Measurements from ENCODE around the gene IL1A.

The IL1A gene

GRCh38 chr2:112772911-112773475 lies 11.3 kb downstream of the IL1A start:
- no peak for ATAC-seq (ENCODE audit: low read depth)
- Mint-ChIP-seq H3K27ac (no peak overlapping the region), H3K9me3 (peaks cover 2% of the 10 kb centered on the region), H3K4me3 (no peak overlapping the region), H3K27me3 (peaks cover 4% of the 10 kb centered on the region), H3K4me1 (peaks cover 10% of the 10 kb centered on the region), H3K36me3 (no peaks in the 10 kb centered on the region)
- DNase-seq (ENCODE audit: low spot score in 2 of 2): no peak

GRCh38 chr2:112772322-112772721 lies 12.0 kb downstream of the IL1A start:
- Mint-ChIP-seq H3K36me3 (no peaks in the 10 kb centered on the region), H3K27me3 (peaks cover 4% of the 10 kb centered on the region), H3K27ac (no peak overlapping the region), H3K9me3 (peaks cover 2% of the 10 kb centered on the region), H3K4me3 (no peak overlapping the region), H3K4me1 (peaks cover 12% of the 10 kb centered on the region)
- no peak for DNase-seq (ENCODE audit: low spot score in 2 of 2)
- no peak for ATAC-seq (ENCODE audit: low read depth)

DNA sequence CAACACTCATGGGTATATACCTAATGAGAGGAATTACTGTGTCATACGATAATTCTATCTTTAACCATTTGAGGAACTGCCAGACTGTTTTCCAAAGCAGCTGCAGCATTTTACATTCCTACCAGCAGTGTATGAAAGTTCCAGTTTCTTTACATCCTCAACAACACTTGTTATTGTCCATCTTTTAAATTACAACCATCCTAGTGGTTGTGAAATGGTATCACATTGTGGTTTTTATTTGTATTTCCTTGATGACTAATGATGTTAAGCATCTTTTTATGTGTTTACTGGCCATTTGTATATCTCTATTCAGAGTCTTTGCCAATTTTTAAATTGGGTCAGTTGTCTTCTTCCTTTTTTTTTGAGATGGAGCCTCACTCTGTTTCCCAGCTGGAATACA lies 15.9 kb downstream of the IL1A start:
- no peaks in the 10 kb centered on the region for H3K27me3 Mint-ChIP-seq
- no peaks in the 10 kb centered on the region for H3K9me3 Mint-ChIP-seq
- peaks cover 20% of the 10 kb centered on the region for H3K4me1 Mint-ChIP-seq
- no peaks in the 10 kb centered on the region for H3K36me3 Mint-ChIP-seq
- DNase-seq (ENCODE audit: low spot score in 2 of 2) (no peak), ATAC-seq (ENCODE audit: low read depth) (no peak)
- no peak overlapping the region for H3K27ac Mint-ChIP-seq
- no peak overlapping the region for H3K4me3 Mint-ChIP-seq

- no peaks in the 10 kb centered on the region for H3K27me3 Mint-ChIP-seq
- DNase-seq (ENCODE audit: low spot score in 2 of 2) (no peak), ATAC-seq (ENCODE audit: low read depth) (no peak)
- no peak overlapping the region for H3K27ac Mint-ChIP-seq
- H3K36me3 Mint-ChIP-seq: no peaks in the 10 kb centered on the region
- no peaks in the 10 kb centered on the region for H3K9me3 Mint-ChIP-seq
- peaks cover 21% of the 10 kb centered on the region for H3K4me1 Mint-ChIP-seq
- H3K4me3 Mint-ChIP-seq: peak overlapping the region; percentile 21
These were observed 16.5 kb downstream of the IL1A start for GRCh38 chr2:112767693-112768330.

DNA sequence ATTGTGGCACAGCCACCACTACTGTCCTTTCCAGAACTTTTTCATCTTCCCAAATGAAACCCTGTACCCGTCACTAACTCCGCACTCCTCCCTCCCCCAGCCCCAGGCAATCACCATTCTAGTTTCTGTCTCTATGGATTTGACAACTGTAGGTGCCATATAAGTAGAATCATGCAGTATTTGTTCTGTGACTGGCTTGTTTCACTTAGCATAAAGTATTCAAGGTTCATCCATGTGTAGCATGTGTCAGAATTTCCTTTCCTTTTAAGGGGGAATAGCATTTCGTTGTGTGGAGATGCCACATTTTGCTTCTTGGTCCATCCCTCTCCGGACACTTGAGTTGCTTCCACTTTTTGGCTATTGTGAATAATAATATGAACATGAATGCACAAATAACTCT lies 19.0 kb downstream of the IL1A start:
- H3K36me3 Mint-ChIP-seq: no peaks in the 10 kb centered on the region
- ATAC-seq (ENCODE audit: low read depth) (no peak), DNase-seq (ENCODE audit: low spot score in 2 of 2) (no peak)
- no peaks in the 10 kb centered on the region for H3K9me3 Mint-ChIP-seq
- H3K27me3 Mint-ChIP-seq: no peaks in the 10 kb centered on the region
- H3K4me1 Mint-ChIP-seq: peaks cover 16% of the 10 kb centered on the region
- H3K27ac Mint-ChIP-seq: no peak overlapping the region
- H3K4me3 Mint-ChIP-seq: peak overlapping the region; percentile 91

DNA sequence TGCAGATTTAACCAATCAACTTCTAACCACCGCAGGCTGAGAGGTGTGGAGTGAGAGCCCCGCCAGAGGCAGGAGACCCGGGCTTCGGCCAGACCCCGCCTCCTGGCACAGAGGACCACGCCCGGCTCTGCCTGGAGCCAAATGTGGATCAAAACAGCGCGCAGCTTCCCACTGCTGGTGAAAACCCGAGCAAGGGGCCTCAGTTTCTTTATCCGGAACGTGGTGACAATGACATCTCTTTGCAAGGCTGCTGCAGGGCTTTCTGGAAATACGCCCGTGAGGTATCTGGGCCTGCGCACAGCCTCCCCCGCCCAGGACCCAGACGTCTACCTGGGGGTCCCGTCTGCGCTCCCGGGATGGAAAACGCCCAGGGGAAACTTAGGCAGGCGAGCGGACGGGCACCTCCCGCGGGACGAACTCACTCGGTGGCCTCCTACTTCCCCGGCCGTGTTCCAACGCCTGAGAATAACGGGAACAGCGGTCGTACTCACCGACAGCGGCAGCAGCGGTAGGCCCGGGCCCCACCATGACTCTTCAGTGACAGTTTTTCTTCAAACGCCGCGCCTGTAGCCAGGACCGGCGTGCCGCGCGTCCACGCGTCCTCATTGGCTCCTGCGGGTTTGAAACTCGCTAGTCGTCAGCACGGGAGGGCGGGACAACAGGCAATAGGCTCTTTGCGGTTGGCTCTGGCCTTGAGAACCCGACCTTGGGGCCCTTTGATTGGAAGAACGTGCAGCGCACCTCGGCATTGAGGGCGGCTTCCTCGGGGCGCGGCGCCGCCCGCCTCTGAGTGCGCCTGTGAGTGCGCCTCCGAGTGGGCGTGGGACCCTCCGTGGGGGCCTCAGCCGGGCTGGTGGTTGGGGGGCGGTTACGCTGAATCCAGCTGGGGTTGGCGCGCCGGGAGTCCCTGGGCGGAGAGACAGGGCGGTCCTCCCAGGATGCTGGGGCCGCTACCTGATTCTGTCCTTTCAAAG lies 19.9 kb downstream of the IL1A start, which contains the start of gene CKAP2L:
TSS of gene CKAP2L (minus strand) at position 539 of the 974 bp plus-strand sequence. CDS start at position 528, 11 bp downstream.
- no peaks in the 10 kb centered on the region for H3K36me3 Mint-ChIP-seq

GRCh38 chr2:112762276-112762675 lies 22.0 kb downstream of the IL1A start:
- Mint-ChIP-seq H3K27me3 (no peaks in the 10 kb centered on the region), H3K4me1 (peaks cover 14% of the 10 kb centered on the region)

More for the DNA sequence above, 19.9 kb downstream of the IL1A start, which contains the start of gene CKAP2L:
- Mint-ChIP-seq H3K4me3 (peak within 1 kb of the TSS; percentile 91), H3K27ac (peak within 1 kb of the TSS; percentile 80), H3K4me1 (peaks cover 16% of the 10 kb centered on the region), H3K9me3 (no peaks in the 10 kb centered on the region), H3K27me3 (no peaks in the 10 kb centered on the region)
- ATAC-seq (ENCODE audit: low read depth) (peak; percentile 98), DNase-seq (ENCODE audit: low spot score in 2 of 2) (peak; percentile 85 to 89)

DNA sequence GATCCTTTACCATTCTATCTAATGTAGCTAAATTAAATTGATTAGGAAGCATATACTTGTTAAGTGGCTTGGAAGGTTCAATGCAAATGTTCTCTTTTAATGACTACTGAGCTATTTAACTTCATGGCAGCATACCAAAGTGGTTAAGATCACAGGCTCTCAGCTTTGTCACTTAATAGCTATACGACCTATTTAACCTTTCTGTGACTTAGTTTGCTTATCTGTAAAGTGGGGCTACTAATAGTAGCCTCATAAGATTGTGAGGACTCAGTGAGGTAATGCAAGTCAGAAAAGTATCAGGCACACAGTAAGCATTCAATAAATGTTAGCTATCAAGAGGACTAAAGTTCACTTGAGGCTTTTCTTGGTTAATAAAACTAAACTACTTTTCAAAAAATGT lies 24.1 kb downstream of the IL1A start:
- Mint-ChIP-seq H3K27me3 (no peaks in the 10 kb centered on the region), H3K36me3 (no peaks in the 10 kb centered on the region), H3K4me3 (no peak overlapping the region), H3K9me3 (no peaks in the 10 kb centered on the region), H3K4me1 (peaks cover 11% of the 10 kb centered on the region), H3K27ac (no peak overlapping the region)
- DNase-seq (ENCODE audit: low spot score in 2 of 2) (no peak), ATAC-seq (ENCODE audit: low read depth) (no peak)

More at GRCh38 chr2:112762276-112762675, 22.0 kb downstream of the IL1A start:
- H3K4me3 Mint-ChIP-seq: no peak overlapping the region
- no peak overlapping the region for H3K27ac Mint-ChIP-seq
- ATAC-seq (ENCODE audit: low read depth): no peak
- no peaks in the 10 kb centered on the region for H3K9me3 Mint-ChIP-seq
- DNase-seq (ENCODE audit: low spot score in 2 of 2): no peak
- no peaks in the 10 kb centered on the region for H3K36me3 Mint-ChIP-seq

- ATAC-seq (ENCODE audit: low read depth) (no peak), DNase-seq (ENCODE audit: low spot score in 2 of 2) (no peak)
- Mint-ChIP-seq H3K9me3 (no peaks in the 10 kb centered on the region), H3K4me3 (no peak overlapping the region), H3K36me3 (no peaks in the 10 kb centered on the region), H3K27me3 (no peaks in the 10 kb centered on the region), H3K27ac (no peak overlapping the region), H3K4me1 (peaks cover 11% of the 10 kb centered on the region)
These were observed 25.6 kb downstream of the IL1A start for GRCh38 chr2:112758711-112759110.

GRCh38 chr2:112757265-112757664 lies 27.0 kb downstream of the IL1A start:
- Mint-ChIP-seq H3K4me1 (peaks cover 8% of the 10 kb centered on the region), H3K4me3 (no peak overlapping the region), H3K27me3 (no peaks in the 10 kb centered on the region), H3K9me3 (no peaks in the 10 kb centered on the region), H3K36me3 (no peaks in the 10 kb centered on the region), H3K27ac (no peak overlapping the region)
- DNase-seq (ENCODE audit: low spot score in 2 of 2): no peak
- ATAC-seq (ENCODE audit: low read depth): no peak

GRCh38 chr2:112756207-112756606 lies 28.1 kb downstream of the IL1A start:
- Mint-ChIP-seq H3K36me3 (no peaks in the 10 kb centered on the region), H3K27me3 (no peaks in the 10 kb centered on the region), H3K4me3 (no peak overlapping the region), H3K9me3 (no peaks in the 10 kb centered on the region), H3K27ac (peak overlapping the region; percentile 56), H3K4me1 (peaks cover 8% of the 10 kb centered on the region)
- ATAC-seq (ENCODE audit: low read depth): no peak
- no peak for DNase-seq (ENCODE audit: low spot score in 2 of 2)

- H3K4me1 Mint-ChIP-seq: peaks cover 9% of the 10 kb centered on the region
- H3K36me3 Mint-ChIP-seq: no peaks in the 10 kb centered on the region
- no peak for DNase-seq (ENCODE audit: low spot score in 2 of 2)
- no peak for ATAC-seq (ENCODE audit: low read depth)
- no peak overlapping the region for H3K27ac Mint-ChIP-seq
- no peaks in the 10 kb centered on the region for H3K27me3 Mint-ChIP-seq
- no peaks in the 10 kb centered on the region for H3K9me3 Mint-ChIP-seq
- no peak overlapping the region for H3K4me3 Mint-ChIP-seq
These were observed 28.8 kb downstream of the IL1A start for GRCh38 chr2:112755444-112755843.

DNA sequence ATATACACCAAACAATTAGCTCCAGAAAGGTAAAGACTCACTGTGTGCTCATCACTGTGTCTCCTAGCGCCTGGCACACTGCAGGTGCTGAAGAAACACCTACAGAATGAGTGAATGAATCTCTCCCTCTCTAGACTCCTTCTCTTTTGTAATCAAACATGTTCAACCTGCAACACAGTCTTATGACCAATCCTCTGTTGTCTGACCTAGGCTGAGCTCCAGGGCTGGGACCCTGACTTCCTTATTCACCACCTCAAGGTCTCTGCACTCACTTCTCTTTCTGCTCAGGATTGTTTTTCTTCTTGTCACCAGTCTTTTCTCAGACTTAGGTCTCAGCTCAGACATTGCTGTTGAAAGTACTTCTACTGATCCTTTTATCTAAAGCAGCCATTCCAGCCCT lies 29.7 kb downstream of the IL1A start:
- Mint-ChIP-seq H3K9me3 (no peaks in the 10 kb centered on the region), H3K36me3 (no peaks in the 10 kb centered on the region), H3K27ac (peak overlapping the region; percentile 24), H3K27me3 (no peaks in the 10 kb centered on the region), H3K4me3 (no peak overlapping the region), H3K4me1 (peaks cover 15% of the 10 kb centered on the region)
- ATAC-seq (ENCODE audit: low read depth): peak; percentile 46
- DNase-seq (ENCODE audit: low spot score in 2 of 2): no peak

DNA sequence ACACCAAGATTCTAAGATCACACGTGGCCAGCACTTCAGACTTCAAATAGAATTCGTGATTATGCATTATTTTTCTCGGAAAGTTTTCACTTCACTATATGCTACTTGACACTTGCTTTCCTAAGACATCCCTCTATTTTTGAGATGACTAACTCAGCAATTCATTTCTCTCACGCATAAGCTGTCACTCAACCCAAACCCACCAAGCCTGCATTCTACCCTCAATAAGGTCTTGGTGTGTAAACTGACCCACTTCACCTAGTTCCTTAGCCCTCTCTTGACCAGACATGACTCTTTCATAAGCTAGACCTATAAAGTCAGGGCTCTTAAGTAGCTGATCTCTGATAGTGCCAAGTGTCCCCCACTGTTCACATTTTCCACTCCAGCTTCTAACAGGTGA lies 31.6 kb downstream of the IL1A start:
- H3K36me3 Mint-ChIP-seq: no peaks in the 10 kb centered on the region
- no peak overlapping the region for H3K27ac Mint-ChIP-seq
- H3K9me3 Mint-ChIP-seq: no peaks in the 10 kb centered on the region
- no peaks in the 10 kb centered on the region for H3K27me3 Mint-ChIP-seq
- H3K4me1 Mint-ChIP-seq: peaks cover 15% of the 10 kb centered on the region
- DNase-seq (ENCODE audit: low spot score in 2 of 2) (no peak), ATAC-seq (ENCODE audit: low read depth) (no peak)
- H3K4me3 Mint-ChIP-seq: no peak overlapping the region

Measured in memory B cell (primary cell).